HCT116 (cell line): ENCODE data around the gene THOC1. TPM values are rescaled to one million over a fixed set of nuclear protein-coding genes. Genes with fewer than 3 reads are reported as not detected.

Experiments
- ATAC-seq: fragments of 200-7000 bp; cut with Tn5 transposase; 2 replicates; pipeline ENCODE4 v1.9.1; 2020; ENCODE audit warnings: mild to moderate bottlenecking, moderate library complexity
- BruUV-seq: library from RNA; stranded (reverse); fragments of 400-500 nt; replicated peaks from 2 replicates; lab custom pipeline; 2021; lab: Mats Ljungman, UMichigan
- CTCF ChIA-PET: fragments of 300-600 bp; sonication (Branson Sonifier 250); formaldehyde crosslinking; loops from one replicate; lab custom pipeline; 2021; ENCODE audit warnings: antibody characterized with exemption; lab: Charles Lee
- POLR2A ChIA-PET: fragments of 300-600, 350-600 bp; sonication (Branson Sonifier 250); formaldehyde crosslinking; loops from one replicate; lab custom pipeline; 2021; ENCODE audit warnings: antibody characterized with exemption; lab: Charles Lee
- RAD21 ChIA-PET, 2 experiments: fragments of 300-600 bp; sonication (Branson Sonifier 250); formaldehyde crosslinking; loops; one replicate each; lab custom pipeline; 2023; ENCODE audit warnings: low total read pairs in 2 of 2; ENCODE audit not compliant: uncharacterized antibody in 2 of 2, unreplicated experiment in 2 of 2, low non-redundant PET in 1 of 2; lab: Charles Lee
- DNase-seq: peaks from one replicate; pipeline ENCODE4 v3.0.0-alpha.2; 2010; ENCODE audit warnings: low read depth, low spot score
- H2AFZ ChIP-seq: fragments of 200-600 bp; shearing (Covaris generic), sonication (generic); 2 replicates; pipeline ENCODE4 v1.6.1; 2017; ENCODE audit warnings: low read depth, mixed run types, mixed read lengths, antibody characterized with exemption, low read length; ENCODE audit not compliant: poor library complexity, severe bottlenecking
- H3K27ac ChIP-seq: 2 replicates; pipeline ENCODE4 v1.5.1; 2012; ENCODE audit warnings: low read depth, low read length
- H3K27me3 ChIP-seq: fragments of 200-600 bp; sonication (generic); 2 replicates; pipeline ENCODE4 v1.6.1; 2016; ENCODE audit warnings: mixed run types, low read length, mixed read lengths; ENCODE audit not compliant: insufficient read depth
- H3K36me3 ChIP-seq, 2 experiments: fragments of 200-500 bp in 1 of 2; fragments of 200-600 bp in 1 of 2; sonication (Bioruptor generic) in 1 of 2; sonication (generic) in 1 of 2; 2 replicates each; pipeline versions ENCODE4 v1.5.1 to v1.6.1; 2014 to 2016; ENCODE audit warnings: low read length in 2 of 2, inconsistent platforms in 1 of 2, mixed read lengths in 1 of 2, mixed run types in 1 of 2; ENCODE audit not compliant: insufficient read depth in 2 of 2, control insufficient read depth in 1 of 2
- H3K4me1 ChIP-seq, 2 experiments: fragments of 200-600 bp in 1 of 2; sonication (generic) in 1 of 2; 2 replicates each; pipeline versions ENCODE4 v1.5.1 to v1.6.1; 2012 to 2017; ENCODE audit warnings: low read length in 2 of 2, inconsistent platforms in 1 of 2, mild to moderate bottlenecking in 1 of 2, mixed read lengths in 1 of 2, mixed run types in 1 of 2, moderate library complexity in 1 of 2; ENCODE audit not compliant: insufficient read depth in 2 of 2, control insufficient read depth in 1 of 2
- H3K4me2 ChIP-seq: fragments of 200-600 bp; sonication (generic); 2 replicates; pipeline ENCODE4 v1.6.1; 2017; ENCODE audit warnings: mixed run types, low read length, mixed read lengths
- H3K4me3 ChIP-seq, 2 experiments: fragments of 200-600 bp in 1 of 2; sonication (generic) in 1 of 2; replicated peaks in 1 of 2; 2 replicates each; pipeline ENCODE4 v1.5.1; 2011 to 2016; ENCODE audit warnings: low read length in 2 of 2, control low read depth in 1 of 2, low read depth in 1 of 2, mild to moderate bottlenecking in 1 of 2, mixed read lengths in 1 of 2, mixed run types in 1 of 2
- H3K79me2 ChIP-seq: fragments of 200-600 bp; sonication (generic); 2 replicates; pipeline ENCODE4 v1.6.1; 2017; ENCODE audit warnings: mild to moderate bottlenecking, mixed run types, low read length, moderate library complexity, mixed read lengths; ENCODE audit not compliant: insufficient read depth
- H3K9ac ChIP-seq: fragments of 200-600 bp; sonication (generic); 2 replicates; pipeline ENCODE4 v1.6.1; 2016; ENCODE audit warnings: low read length, mixed read lengths
- H3K9me2 ChIP-seq: fragments of 200-600 bp; sonication (generic), shearing (Covaris generic); 2 replicates; pipeline ENCODE4 v1.6.1; 2017; ENCODE audit warnings: mixed run types, mild to moderate bottlenecking, moderate library complexity; ENCODE audit not compliant: insufficient read depth
- H3K9me3 ChIP-seq, 2 experiments: fragments of 200-500 bp in 1 of 2; fragments of 200-600 bp in 1 of 2; sonication (Bioruptor generic) in 1 of 2; sonication (generic) in 1 of 2; 2 replicates each; pipeline ENCODE4 v1.6.1; 2014 to 2017; ENCODE audit warnings: low read length in 2 of 2, mixed read lengths in 2 of 2, inconsistent platforms in 1 of 2, low read depth in 1 of 2, mild to moderate bottlenecking in 1 of 2, mixed run types in 1 of 2, moderate library complexity in 1 of 2; ENCODE audit not compliant: control insufficient read depth in 1 of 2, insufficient read depth in 1 of 2
- H4K20me1 ChIP-seq: fragments of 200-600 bp; sonication (generic), shearing (Covaris generic); 2 replicates; pipeline ENCODE4 v1.6.1; 2017; ENCODE audit warnings: mixed run types, mild to moderate bottlenecking, moderate library complexity; ENCODE audit not compliant: insufficient read depth
- CEBPB ChIP-seq: IDR thresholded peaks from 2 replicates; pipeline ENCODE4 v1.6.1; 2012; ENCODE audit warnings: low read depth
- EGR1 ChIP-seq: IDR thresholded peaks from 2 replicates; pipeline ENCODE4 v1.6.1; 2012; ENCODE audit warnings: low read depth
- ELF1 ChIP-seq: IDR thresholded peaks from 2 replicates; pipeline ENCODE4 v1.6.1; 2012; ENCODE audit warnings: low read depth, borderline replicate concordance
- EZH2phosphoT487 ChIP-seq: fragments of 200-600 bp; IDR thresholded peaks from 2 replicates; pipeline ENCODE4 v1.6.1; 2018; ENCODE audit warnings: antibody characterized with exemption, borderline replicate concordance
- POLR2AphosphoS5 ChIP-seq: IDR thresholded peaks from 2 replicates; pipeline ENCODE4 v1.6.1; 2011; ENCODE audit warnings: mild to moderate bottlenecking, low read depth, low read length, moderate library complexity
- RAD21 ChIP-seq: IDR thresholded peaks from 2 replicates; pipeline ENCODE4 v1.6.1; 2012; ENCODE audit warnings: low read depth, mild to moderate bottlenecking
- REST ChIP-seq: IDR thresholded peaks from 2 replicates; pipeline ENCODE4 v1.6.1; 2012; ENCODE audit warnings: low read depth
- SP1 ChIP-seq: IDR thresholded peaks from 2 replicates; pipeline ENCODE4 v1.6.1; 2012; ENCODE audit warnings: low read depth
- YY1 ChIP-seq: IDR thresholded peaks from 2 replicates; pipeline ENCODE4 v1.6.1; 2011; ENCODE audit warnings: low read length, low read depth, moderate library complexity, mild to moderate bottlenecking; ENCODE audit not compliant: insufficient replicate concordance; ENCODE audit errors: extremely low read depth
- ZNF274 ChIP-seq: fragments of 200-500 bp; sonication (Bioruptor generic); IDR thresholded peaks from 2 replicates; pipeline ENCODE4 v1.6.1; 2014; ENCODE audit warnings: mild to moderate bottlenecking, low read depth, low read length, inconsistent platforms
- intact Hi-C: fragments of 100-400 bp; cut with micrococcal nuclease; formaldehyde crosslinking; loops from 2 replicates; pipeline ENCODE4 v1.10.0; 2022
- total RNA-seq: library from RNA; stranded (reverse); gene quantifications from one replicate; pipeline ENCODE4 v1.2.1, GENCODE V29; 2021; ENCODE audit not compliant: unreplicated experiment

THOC1 gene
- total RNA-seq, 1 experiment from 2014 or later, result 26.0 TPM

- no peaks in the 10 kb centered on the region for H3K27me3 ChIP-seq
- H3K9ac ChIP-seq, result no peak overlapping the region
- ATAC-seq, result no peak
- no peaks in the 10 kb centered on the region for H3K4me1 ChIP-seq
- intact Hi-C loops, result no loop called here
- H4K20me1 ChIP-seq, result no peaks in the 10 kb centered on the region
- RAD21 ChIA-PET, result no interaction called here
- POLR2A ChIA-PET, result no interaction called here
- no peaks in the 10 kb centered on the region for H3K79me2 ChIP-seq
- H3K9me2 ChIP-seq, result no peaks in the 10 kb centered on the region
- BruUV-seq, result no TSS peak
- H3K4me2 ChIP-seq, result no peak overlapping the region
- H3K4me3 ChIP-seq, result no peak overlapping the region
- CTCF ChIA-PET, result no interaction called here
- H3K27ac ChIP-seq, result no peak overlapping the region
- TF ChIP-seq CEBPB (no peak), EGR1 (no peak), POLR2AphosphoS5 (no peak), EZH2phosphoT487 (no peak), ELF1 (no peak), REST (no peak), RAD21 (no peak), ZNF274 (no peak), SP1 (no peak), YY1 (no peak)
- TF ChIP-seq, all 23 proteins: peak for 0
- Histone ChIP-seq H2AFZ (no peak overlapping the region), H3K9me3 (no peaks in the 10 kb centered on the region), H3K36me3 (peaks cover 0 to 7% of the 10 kb centered on the region in 2 experiments; a peak in 2 of 4 replicates)
- DNase-seq, result no peak
These were observed 47.1 kb downstream of the THOC1 start for GRCh38 chr18:220708-221107.
